ENCODE results near the gene BRMS1L. TPM values are rescaled to one million over a fixed set of nuclear protein-coding genes. Genes with fewer than 3 reads are reported as not detected.

BRMS1L gene
- total and polyA plus RNA-seq, 2 of the 13 experiments (the other 11 are each of a cell fraction or from before 2014, with no cell fraction given) = 21.1 to 23.8 TPM

DNA sequence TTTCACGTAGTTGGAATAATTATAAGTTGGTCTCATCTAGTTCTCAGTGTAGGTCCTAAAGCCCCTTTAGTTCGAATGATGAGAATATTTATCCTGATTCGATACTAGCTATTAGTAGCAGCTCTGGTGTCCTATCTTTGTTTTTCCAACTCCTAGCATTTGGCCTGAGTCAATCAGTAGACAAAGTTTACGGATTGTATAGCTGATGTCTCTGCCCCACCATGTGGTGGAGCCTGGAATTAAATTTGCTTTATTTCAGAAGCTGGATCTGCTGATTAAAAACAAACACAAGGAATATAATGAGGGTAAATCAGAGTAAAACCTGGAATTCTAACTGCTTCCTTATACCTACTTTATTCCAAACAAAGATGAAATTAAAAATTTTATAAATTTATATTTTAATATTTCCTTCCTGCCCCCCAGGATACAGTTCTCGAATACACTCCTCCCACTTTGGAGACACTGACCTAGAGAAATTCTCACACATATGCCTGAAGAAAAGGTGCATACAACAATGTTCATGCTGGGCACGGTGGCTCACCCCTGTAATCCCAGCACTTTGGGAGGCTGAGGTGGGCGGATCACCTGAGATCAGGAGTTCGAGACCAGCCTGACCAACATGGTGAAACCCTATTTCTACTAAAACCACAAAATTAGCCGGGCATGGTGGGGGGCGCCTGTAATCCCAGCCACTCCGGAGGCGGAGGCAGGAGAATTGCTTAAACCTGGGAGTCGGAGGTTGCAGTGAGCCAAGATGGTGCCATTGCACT is 7.6 kb upstream of the BRMS1L start (continued):
- TF ChIP-seq, protein P1, sequence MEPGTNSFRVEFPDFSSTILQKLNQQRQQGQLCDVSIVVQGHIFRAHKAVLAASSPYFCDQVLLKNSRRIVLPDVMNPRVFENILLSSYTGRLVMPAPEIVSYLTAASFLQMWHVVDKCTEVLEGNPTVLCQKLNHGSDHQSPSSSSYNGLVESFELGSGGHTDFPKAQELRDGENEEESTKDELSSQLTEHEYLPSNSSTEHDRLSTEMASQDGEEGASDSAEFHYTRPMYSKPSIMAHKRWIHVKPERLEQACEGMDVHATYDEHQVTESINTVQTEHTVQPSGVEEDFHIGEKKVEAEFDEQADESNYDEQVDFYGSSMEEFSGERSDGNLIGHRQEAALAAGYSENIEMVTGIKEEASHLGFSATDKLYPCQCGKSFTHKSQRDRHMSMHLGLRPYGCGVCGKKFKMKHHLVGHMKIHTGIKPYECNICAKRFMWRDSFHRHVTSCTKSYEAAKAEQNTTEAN (CRISPR knock-in tag; conservative IDR thresholded peaks at IDR 0.05) = 0 out of 2 replicates have a peak, but pooled peaks have one; percentile 17
- no peak for TF ChIP-seq KLF15 (CRISPR knock-in tag; IDR thresholded peaks at IDR 0.05; ENCODE audit: borderline replicate concordance)
- no peak for TF ChIP-seq TBP (CRISPR knock-in tag; IDR thresholded peaks at IDR 0.05)
- TF ChIP-seq ZNF12 (CRISPR knock-in tag; IDR thresholded peaks at IDR 0.05) = no peak; the same call in 1 of the 2 replicates
- peak; percentile 45; the same call in 1 of the 2 replicates for TF ChIP-seq ZFX (CRISPR knock-in tag; IDR thresholded peaks at IDR 0.05; ENCODE audit: low read depth)
- TF ChIP-seq, protein P2, sequence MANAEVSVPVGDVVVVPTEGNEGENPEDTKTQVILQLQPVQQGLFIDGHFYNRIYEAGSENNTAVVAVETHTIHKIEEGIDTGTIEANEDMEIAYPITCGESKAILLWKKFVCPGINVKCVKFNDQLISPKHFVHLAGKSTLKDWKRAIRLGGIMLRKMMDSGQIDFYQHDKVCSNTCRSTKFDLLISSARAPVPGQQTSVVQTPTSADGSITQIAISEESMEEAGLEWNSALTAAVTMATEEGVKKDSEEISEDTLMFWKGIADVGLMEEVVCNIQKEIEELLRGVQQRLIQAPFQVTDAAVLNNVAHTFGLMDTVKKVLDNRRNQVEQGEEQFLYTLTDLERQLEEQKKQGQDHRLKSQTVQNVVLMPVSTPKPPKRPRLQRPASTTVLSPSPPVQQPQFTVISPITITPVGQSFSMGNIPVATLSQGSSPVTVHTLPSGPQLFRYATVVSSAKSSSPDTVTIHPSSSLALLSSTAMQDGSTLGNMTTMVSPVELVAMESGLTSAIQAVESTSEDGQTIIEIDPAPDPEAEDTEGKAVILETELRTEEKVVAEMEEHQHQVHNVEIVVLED (CRISPR knock-in tag; IDR thresholded peaks at IDR 0.05; ENCODE audit: borderline replicate concordance) = no peak
- no peak for TF ChIP-seq ZNF138 (CRISPR knock-in tag; IDR thresholded peaks at IDR 0.05; ENCODE audit: low read depth)
- TF ChIP-seq, protein P3, sequence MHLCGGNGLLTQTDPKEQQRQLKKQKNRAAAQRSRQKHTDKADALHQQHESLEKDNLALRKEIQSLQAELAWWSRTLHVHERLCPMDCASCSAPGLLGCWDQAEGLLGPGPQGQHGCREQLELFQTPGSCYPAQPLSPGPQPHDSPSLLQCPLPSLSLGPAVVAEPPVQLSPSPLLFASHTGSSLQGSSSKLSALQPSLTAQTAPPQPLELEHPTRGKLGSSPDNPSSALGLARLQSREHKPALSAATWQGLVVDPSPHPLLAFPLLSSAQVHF (CRISPR knock-in tag; IDR thresholded peaks at IDR 0.05) = no peak
- TF ChIP-seq SMC3 (IDR thresholded peaks at IDR 0.05; ENCODE audit: low read length) = peak; percentile 87
- no peak for TF ChIP-seq POGZ (CRISPR knock-in tag; IDR thresholded peaks at IDR 0.05)
- 0 out of 2 replicates have a peak, but pooled peaks have one; percentile 32 for TF ChIP-seq BCL6 (CRISPR knock-in tag; IDR thresholded peaks at IDR 0.05)
- TF ChIP-seq CHCHD3 (CRISPR knock-in tag; IDR thresholded peaks at IDR 0.05) = no peak
- no peak for TF ChIP-seq SALL1 (CRISPR knock-in tag; IDR thresholded peaks at IDR 0.05)
- no peak for TF ChIP-seq MED13 (CRISPR knock-in tag; IDR thresholded peaks at IDR 0.05)
- no peak for TF ChIP-seq MYNN (CRISPR knock-in tag; IDR thresholded peaks at IDR 0.05; ENCODE audit: low read depth)
- no peak for TF ChIP-seq REXO4 (CRISPR knock-in tag; IDR thresholded peaks at IDR 0.05; ENCODE audit: borderline replicate concordance)
- no peak for TF ChIP-seq SPEN (CRISPR knock-in tag; IDR thresholded peaks at IDR 0.05; ENCODE audit: low read depth)
- TF ChIP-seq IKZF1 (IDR thresholded peaks at IDR 0.05) = no peak
- no peak for TF ChIP-seq ZNF3 (CRISPR knock-in tag; IDR thresholded peaks at IDR 0.05)
- no peak for TF ChIP-seq ZNF816 (CRISPR knock-in tag; IDR thresholded peaks at IDR 0.05; ENCODE audit: borderline replicate concordance)
- TF ChIP-seq HOXD1 (CRISPR knock-in tag; IDR thresholded peaks at IDR 0.05) = no peak
- TF ChIP-seq GLI4 (CRISPR knock-in tag; IDR thresholded peaks at IDR 0.05; ENCODE audit: borderline replicate concordance) = no peak
- no peak for TF ChIP-seq ZNF232 (CRISPR knock-in tag; IDR thresholded peaks at IDR 0.05; ENCODE audit: borderline replicate concordance)
- TF ChIP-seq, protein P4, sequence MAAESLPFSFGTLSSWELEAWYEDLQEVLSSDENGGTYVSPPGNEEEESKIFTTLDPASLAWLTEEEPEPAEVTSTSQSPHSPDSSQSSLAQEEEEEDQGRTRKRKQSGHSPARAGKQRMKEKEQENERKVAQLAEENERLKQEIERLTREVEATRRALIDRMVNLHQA (CRISPR knock-in tag; IDR thresholded peaks at IDR 0.05) = no peak
- no peak for TF ChIP-seq ZEB1 (IDR thresholded peaks at IDR 0.05; ENCODE audit: insufficient replicate concordance, low read depth)
- TF ChIP-seq ZNF792 (CRISPR knock-in tag; IDR thresholded peaks at IDR 0.05) = 0 out of 2 replicates have a peak, but pooled peaks have one; percentile 67
- TF ChIP-seq ERF (CRISPR knock-in tag; IDR thresholded peaks at IDR 0.05) = peak; percentile 84

Data from HepG2 (cell line).